MG63 (cell line): Measurements from ENCODE around the gene METTL6. TPM values are rescaled to one million over a fixed set of nuclear protein-coding genes. Genes with fewer than 3 reads are reported as not detected.

Source experiments
- DNase-seq: peaks from one replicate; pipeline ENCODE4 v3.0.0-alpha.2; 2020
- H3K27me3 ChIP-seq: fragments of 250-450 bp; sonication (Bioruptor Pico); 2 replicates; pipeline ENCODE4 v1.5.1; 2020; ENCODE audit warnings: mild to moderate bottlenecking, moderate library complexity
- H3K36me3 ChIP-seq: fragments of 250-450 bp; sonication (Bioruptor Pico); 2 replicates; pipeline ENCODE4 v1.5.1; 2020; ENCODE audit warnings: mild to moderate bottlenecking, moderate library complexity
- H3K4me3 ChIP-seq: fragments of 250-450 bp; sonication (Bioruptor Pico); 2 replicates; pipeline ENCODE4 v1.5.1; 2020; ENCODE audit warnings: mild to moderate bottlenecking, moderate library complexity
- H3K9me3 ChIP-seq: fragments of 250-450 bp; sonication (Bioruptor Pico); 2 replicates; pipeline ENCODE4 v1.5.1; 2020; ENCODE audit warnings: mild to moderate bottlenecking, moderate library complexity
- total RNA-seq: library from RNA; depleted of rRNA; stranded (reverse); fragments of >200 nt; shearing (Covaris generic); gene quantifications from 2 replicates; pipeline ENCODE4 v1.2.3, GENCODE V29; 2014; ENCODE audit warnings: low replicate concordance

METTL6 gene
- total RNA-seq, 1 experiment from 2014 or later: 13.7 TPM

DNA sequence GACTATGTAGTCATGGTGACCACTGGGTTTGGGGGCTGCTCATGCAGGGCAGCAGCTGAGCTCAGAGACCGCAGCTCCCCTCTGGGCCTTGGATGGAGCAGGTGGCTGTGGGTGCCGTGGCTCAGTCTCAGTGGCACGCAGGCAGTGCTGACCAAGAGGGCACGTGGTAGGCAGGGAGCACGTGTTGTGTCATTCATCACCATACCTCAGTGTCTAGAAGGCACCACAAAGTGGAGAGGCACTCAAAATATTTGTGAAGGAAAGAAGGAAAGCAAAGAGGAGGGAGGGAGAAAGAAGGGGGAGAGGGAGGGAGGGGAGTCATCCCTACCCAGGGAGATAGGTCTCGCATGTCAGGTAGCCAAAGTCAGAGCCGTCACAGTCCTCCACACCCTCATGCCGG is 26.2 kb upstream of the METTL6 start:
- H3K27me3 ChIP-seq: no peaks in the 10 kb centered on the region
- no peaks in the 10 kb centered on the region for H3K9me3 ChIP-seq
- no peaks in the 10 kb centered on the region for H3K36me3 ChIP-seq
- no peak overlapping the region for H3K4me3 ChIP-seq
- DNase-seq: no peak

DNA sequence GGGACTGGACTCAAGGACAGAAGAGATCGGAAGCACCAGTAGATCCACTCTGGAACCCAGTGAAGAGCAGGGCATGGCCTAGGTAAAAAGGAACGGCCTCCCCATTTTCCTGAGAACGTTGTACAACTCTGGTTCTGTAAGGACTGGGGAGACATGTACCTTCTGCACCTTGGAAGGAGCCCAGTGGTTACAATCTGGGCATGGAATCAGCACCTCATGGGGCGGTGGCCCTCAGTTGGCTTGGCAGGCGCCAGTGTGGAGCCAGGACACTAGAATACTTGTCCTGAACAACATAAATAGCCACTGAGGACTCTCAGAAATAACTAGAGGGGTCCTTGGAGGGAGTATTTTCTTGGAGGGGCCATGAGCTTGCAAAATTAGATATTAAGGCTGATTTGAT is 25.6 kb upstream of the METTL6 start:
- DNase-seq: no peak
- Histone ChIP-seq H3K27me3 (no peaks in the 10 kb centered on the region), H3K9me3 (no peaks in the 10 kb centered on the region), H3K36me3 (no peaks in the 10 kb centered on the region), H3K4me3 (no peak overlapping the region)

DNA sequence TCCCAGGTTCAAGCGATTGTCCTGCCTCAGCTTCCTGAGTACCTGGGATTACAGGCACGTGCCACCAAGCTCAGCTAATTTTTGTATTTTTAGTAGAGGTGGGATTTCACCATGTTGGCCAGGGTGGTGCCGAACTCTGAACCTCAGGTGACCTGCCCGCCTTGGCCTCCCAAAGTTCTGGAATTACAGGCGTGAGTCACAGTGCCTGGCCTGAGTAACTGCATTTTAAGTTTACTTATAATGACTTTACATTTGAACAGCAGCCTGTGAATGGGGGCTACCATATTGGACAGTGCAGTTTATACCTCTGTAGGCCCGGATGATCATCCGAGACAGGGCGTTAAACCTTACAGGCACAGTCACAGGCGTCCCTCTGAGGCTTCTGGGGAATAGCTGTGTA is 24.8 kb upstream of the METTL6 start:
- Histone ChIP-seq H3K27me3 (no peaks in the 10 kb centered on the region), H3K4me3 (no peak overlapping the region), H3K9me3 (no peaks in the 10 kb centered on the region), H3K36me3 (no peaks in the 10 kb centered on the region)
- no peak for DNase-seq

DNA sequence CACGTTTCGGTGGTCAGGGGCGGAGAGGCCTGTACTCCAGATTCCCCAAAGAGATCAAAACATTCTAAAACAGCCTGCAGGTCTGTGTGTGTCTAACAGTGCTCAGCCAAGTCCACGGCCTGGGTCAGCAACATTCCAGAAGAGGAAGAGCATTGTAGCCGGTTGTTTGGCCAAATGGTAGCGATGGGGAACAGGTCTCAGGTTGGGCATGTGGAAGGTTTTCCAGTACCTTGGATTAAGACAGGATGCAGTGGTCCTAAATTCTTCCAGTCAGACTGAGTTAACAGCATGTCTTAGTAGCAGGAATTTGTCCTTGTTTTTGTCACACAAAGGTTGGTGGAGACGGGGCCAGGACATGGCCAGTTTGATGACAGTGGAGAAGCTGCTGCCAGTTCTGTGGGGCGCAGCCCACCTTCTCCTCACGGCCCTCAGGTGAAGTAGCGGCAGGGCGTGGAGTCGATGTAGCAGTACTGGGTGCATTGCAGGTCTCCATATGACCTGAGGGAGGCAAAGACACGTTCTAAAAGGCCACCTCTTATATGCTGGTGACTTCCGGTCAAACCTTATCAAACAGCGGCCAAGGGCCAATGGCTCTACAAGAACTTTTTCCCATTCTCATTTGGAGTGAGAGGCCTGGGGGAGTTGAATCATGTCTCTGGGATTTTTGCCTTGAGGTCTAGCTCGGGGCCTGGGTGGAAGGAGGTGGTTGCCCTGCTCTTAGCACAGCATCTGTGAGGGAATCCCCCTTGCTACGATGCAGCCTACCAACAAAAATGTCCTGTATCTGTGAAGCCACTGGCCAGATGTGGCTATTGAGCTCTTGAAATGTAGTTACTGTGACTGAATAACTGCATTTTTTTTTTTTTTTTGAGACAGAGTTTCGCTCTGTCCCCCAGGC is 24.1 kb upstream of the METTL6 start:
- H3K9me3 ChIP-seq: no peaks in the 10 kb centered on the region
- no peak for DNase-seq
- no peaks in the 10 kb centered on the region for H3K36me3 ChIP-seq
- no peaks in the 10 kb centered on the region for H3K27me3 ChIP-seq
- no peak overlapping the region for H3K4me3 ChIP-seq

DNA sequence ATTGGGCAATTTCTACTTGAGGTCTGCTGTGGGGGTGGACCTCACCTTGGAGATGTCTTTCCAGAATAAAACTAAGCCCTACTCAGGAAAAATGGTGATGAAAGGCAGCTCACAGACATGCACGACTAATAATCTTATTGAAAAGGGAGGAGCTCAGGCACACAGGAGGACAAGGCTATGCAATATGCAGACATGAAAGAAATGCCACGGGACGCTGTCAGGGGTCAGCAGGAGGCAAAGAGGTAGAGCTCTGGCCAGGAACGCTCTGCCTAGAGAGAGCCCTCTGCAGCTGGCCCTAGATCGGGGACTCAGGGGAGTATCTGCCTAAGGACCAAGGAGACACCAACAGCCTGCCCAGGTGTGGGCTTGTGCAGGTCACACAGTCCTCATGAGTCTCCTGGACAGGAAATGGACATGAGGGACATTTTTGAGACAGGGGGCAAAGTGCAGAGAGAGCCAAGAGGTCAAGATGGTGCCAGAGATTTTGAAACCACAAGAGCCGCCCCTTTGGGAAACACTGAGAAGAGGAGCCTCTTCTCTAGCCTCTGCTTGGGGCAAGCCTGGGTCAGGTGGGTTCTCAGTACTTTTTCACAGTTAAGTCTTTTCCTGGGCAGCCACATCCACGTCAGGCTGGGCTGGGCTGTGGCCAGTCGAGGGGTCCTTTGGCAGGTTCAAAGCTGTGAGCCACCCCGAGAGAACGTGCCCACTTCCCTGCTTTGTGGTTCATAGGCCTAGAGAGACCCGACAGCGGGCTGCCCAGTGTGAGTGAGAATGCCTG is 23.3 kb upstream of the METTL6 start:
- Histone ChIP-seq H3K4me3 (no peak overlapping the region), H3K9me3 (no peaks in the 10 kb centered on the region), H3K36me3 (no peaks in the 10 kb centered on the region), H3K27me3 (no peaks in the 10 kb centered on the region)
- DNase-seq: no peak

DNA sequence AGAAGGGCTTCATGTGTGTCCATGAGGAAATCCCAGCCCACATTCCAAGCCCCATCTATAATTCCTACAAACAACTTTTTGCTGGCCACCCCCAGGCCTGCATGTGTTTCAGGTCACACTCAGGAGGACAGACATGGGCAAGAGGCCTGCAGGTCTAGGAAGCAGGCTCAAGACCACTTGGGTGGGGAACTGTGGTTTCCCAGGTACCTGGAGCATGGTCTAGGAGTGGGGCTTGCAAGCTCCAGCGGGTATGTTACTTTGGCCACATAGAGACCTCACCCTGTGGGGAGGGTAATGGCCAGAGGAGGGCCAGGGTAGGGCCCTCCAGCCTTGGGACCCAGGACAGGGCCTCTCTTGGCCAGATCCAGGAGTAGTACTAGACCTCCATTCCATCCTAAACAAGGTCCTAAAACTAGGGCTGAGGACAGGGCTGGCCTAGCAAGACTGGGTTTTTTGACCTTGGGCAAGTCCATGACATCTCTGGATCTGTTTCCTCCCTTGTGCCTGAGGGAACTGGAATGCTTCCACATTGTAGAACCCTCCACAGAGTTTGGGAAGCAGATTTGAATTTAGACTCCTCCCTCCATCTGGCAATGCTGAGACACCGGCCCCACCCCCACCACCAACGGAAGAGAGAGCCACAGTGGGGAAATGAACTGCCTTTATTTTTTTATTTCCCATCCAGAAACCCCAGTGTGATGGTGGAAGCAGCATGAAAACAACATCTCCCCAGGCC is 22.3 kb upstream of the METTL6 start:
- Histone ChIP-seq H3K9me3 (no peaks in the 10 kb centered on the region), H3K36me3 (no peaks in the 10 kb centered on the region), H3K4me3 (no peak overlapping the region), H3K27me3 (no peaks in the 10 kb centered on the region)
- DNase-seq: no peak

DNA sequence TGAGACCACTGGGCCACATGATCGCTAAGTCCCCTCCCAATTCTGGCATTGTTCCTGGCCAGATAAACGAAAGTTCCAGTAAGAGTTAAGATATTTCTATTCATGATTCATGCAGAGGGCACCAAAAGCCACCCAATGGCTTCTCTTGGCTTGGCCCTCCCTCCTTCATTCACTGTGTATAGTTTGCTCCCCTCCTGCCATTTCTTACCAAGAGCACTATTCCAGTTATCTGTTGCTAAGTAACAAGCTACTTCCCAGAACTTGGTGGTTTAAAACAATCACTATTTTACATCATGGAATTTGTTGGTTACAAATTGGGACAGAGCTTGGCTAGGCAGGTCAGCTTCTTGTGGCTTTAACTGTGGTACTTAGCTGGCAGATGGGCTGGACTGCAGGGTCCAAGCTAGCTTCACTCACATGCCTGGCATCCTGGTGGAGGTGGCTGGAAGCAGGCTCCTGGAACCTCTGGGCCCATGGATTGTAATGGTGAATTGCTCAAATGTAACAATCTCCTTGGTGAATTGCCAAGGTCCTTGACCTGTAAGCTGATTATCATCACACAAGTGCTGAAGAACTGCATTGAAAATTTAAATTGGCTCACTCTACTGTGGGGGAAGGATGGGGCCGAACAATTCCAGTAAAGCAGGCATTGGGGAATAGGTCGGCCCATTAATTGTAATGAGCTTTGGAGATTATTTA is 16.6 kb upstream of the METTL6 start:
- no peak for DNase-seq
- H3K27me3 ChIP-seq: no peaks in the 10 kb centered on the region
- H3K4me3 ChIP-seq: no peak overlapping the region
- H3K36me3 ChIP-seq: peaks cover 17% of the 10 kb centered on the region
- no peaks in the 10 kb centered on the region for H3K9me3 ChIP-seq

DNA sequence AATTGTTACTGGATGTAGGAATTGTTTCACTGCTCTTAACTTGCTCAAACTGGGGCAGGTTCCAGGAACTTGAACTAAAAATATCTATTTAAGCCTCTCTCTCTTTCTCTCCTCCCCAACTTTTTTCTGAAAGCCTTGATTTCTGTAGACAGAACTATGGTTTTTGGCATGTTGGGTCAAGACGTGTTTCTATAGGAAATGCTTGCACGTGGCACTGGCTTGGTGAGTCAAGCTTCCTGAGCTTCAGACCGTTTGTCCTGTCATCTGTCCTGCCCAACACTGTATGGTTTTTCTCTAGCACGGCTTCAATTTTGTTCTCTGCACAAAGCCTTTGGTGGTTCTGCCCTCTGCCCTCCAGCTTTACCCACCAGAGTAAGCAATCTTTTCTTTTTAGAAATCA is 13.5 kb upstream of the METTL6 start:
- Histone ChIP-seq H3K9me3 (no peaks in the 10 kb centered on the region), H3K27me3 (no peaks in the 10 kb centered on the region), H3K36me3 (peaks cover 31% of the 10 kb centered on the region), H3K4me3 (no peak overlapping the region)
- peak; percentile 28 for DNase-seq

DNA sequence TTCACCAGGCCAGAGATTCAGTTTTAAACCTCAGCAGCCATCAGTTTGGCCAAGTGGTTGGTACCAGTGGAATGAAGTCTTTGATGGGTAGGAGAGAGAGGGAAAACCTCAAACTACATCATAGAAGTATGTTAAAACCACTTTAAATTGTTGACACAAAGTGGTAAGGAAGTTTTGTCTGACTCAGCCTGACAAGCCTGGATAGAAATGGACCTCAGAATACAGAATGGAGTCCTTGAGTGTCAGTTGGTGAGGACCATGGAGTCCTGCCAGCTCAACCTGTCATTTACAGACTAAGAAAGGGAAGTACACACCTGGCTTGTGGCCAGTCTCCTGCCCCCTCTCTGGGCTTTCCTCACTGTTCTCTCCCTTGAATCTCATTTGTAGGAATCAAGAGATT is 12.1 kb upstream of the METTL6 start:
- Histone ChIP-seq H3K27me3 (no peaks in the 10 kb centered on the region), H3K36me3 (peaks cover 37% of the 10 kb centered on the region), H3K9me3 (no peaks in the 10 kb centered on the region), H3K4me3 (no peak overlapping the region)
- DNase-seq: peak; percentile 24

DNA sequence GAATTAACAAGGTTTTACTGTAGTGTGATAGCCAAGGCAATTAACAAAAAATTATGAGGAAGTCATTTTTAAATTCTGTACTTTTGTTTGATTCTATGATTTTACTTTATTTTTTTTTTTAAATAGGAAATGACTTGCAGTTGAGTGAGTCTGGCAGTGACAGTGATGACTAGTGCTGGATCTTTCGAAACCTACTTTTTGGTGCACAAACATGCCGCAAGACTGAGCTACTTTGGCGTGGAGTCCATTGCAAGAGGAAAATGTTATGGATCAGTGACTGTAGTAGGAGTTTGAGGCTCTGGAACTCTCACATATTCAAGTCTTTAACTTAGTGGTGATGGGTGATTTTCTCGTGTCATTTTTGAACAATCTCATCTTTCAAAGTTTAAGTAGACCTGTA is 11.6 kb upstream of the METTL6 start:
- H3K36me3 ChIP-seq: peaks cover 40% of the 10 kb centered on the region

DNA sequence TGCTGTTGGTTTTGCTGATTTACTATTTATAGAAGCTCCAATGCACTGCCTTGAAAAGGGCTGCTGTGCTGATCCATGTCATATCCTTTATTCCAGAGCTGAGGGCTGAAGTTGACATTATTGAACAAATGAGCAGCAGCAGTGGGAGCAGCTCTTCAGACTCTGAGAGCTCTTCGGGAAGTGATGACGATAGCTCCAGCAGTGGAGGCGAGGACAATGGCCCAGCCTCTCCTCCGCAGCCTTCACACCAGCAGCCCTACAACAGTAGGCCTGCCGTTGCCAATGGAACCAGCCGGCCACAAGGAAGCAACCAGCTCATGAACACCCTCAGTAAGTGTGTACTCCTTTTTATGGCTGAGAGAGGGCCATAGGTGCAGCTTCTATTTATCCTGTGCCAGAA is 8.9 kb upstream of the METTL6 start:
- no peaks in the 10 kb centered on the region for H3K27me3 ChIP-seq
- no peak overlapping the region for H3K4me3 ChIP-seq
- DNase-seq: no peak
- H3K36me3 ChIP-seq: peaks cover 45% of the 10 kb centered on the region
- H3K9me3 ChIP-seq: no peaks in the 10 kb centered on the region

More for the DNA sequence above, 11.6 kb upstream of the METTL6 start:
- DNase-seq: peak; percentile 45
- no peak overlapping the region for H3K4me3 ChIP-seq
- no peaks in the 10 kb centered on the region for H3K27me3 ChIP-seq
- H3K9me3 ChIP-seq: no peaks in the 10 kb centered on the region

DNA sequence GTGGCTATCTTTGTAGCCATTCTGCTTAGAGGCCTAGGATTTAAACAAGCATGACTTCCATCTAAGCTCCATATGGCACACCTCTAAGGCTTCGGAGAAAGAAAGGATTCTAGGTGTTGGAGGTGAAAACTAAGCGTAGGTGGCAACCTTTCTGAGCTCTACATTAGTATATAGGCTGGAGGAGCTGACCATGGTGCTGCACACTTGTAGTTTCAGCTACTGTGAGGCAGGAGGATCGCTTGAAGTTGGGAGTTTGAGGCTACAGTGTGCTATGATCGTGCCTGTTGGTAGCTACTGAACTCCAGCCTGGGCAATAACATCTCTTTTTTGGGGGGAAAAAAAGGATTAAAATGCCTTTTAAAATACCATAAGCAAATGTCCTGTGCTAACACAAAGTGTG is 7.4 kb upstream of the METTL6 start:
- Histone ChIP-seq H3K27me3 (no peaks in the 10 kb centered on the region), H3K4me3 (no peak overlapping the region), H3K36me3 (peaks cover 40% of the 10 kb centered on the region), H3K9me3 (no peaks in the 10 kb centered on the region)
- no peak for DNase-seq

DNA sequence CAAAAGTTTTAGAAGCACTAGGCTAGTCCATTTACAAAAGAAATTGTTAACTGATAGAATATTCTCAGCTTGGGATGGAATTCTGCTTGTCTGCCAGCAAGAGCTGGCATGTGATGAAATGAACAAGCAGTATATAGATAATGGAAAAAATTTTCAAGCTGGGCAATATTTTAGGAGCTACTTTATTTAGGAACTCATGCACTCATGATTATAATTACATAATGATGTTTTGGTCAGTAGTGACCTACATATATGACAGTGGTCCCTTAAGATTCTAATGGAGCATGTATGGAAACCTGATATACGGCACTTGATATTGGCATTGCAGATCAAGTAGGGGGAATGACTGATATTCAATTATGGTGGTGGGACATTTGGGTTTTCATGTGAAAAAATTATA is 6.2 kb upstream of the METTL6 start:
- Histone ChIP-seq H3K4me3 (no peak overlapping the region), H3K9me3 (no peaks in the 10 kb centered on the region), H3K27me3 (no peaks in the 10 kb centered on the region), H3K36me3 (peaks cover 33% of the 10 kb centered on the region)
- no peak for DNase-seq

DNA sequence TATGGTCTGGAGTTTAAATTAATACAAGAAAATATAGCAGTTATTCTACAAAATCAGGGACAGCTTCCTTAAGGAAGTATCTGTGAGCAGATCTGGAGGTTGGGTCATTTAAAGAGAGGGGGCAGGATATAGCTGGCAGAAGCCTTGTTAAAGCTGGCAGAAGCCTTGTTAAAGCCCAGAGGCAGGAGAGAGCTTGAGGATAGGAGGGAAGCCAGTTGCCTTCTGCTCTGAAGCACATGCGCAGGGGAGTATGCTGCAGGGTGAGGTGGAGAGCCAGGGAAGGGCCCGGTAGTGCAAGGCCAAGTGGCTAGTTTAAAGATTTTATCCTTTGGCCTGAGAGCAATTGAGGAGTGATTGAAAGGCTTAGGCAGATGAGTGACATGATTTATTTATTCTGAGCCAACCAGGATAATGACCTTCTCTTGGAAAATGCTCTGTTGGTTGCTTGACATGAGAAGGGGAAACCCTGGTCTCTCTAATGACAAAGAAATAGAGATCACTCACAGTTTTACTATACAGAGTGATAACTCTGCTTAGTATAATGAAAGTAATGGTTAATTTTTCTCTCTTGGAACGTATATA is 4.0 kb upstream of the METTL6 start:
- H3K4me3 ChIP-seq: no peak overlapping the region
- H3K27me3 ChIP-seq: no peaks in the 10 kb centered on the region
- H3K36me3 ChIP-seq: peaks cover 23% of the 10 kb centered on the region
- H3K9me3 ChIP-seq: no peaks in the 10 kb centered on the region
- no peak for DNase-seq

DNA sequence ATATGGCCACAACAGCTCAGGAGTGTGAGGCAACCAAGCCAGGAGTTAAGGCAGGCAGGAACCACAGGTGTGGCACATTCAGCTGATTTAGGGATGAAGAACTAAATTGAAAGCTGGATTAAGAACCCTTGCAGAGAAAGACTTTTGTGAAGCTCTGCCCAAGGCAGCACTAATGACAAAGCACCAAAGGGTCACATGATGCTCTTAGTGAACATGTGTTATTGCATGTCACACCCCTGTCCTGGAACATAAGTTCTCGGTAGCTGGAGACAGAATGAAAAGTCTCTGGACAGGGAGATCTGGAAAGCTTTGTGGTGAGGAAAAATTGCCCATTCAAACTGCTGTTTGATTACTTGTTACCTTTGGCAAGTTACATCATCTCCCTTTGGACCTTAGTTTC is 3.3 kb upstream of the METTL6 start:
- no peaks in the 10 kb centered on the region for H3K27me3 ChIP-seq
- H3K4me3 ChIP-seq: no peak overlapping the region
- H3K36me3 ChIP-seq: peaks cover 22% of the 10 kb centered on the region
- DNase-seq: no peak
- H3K9me3 ChIP-seq: no peaks in the 10 kb centered on the region

DNA sequence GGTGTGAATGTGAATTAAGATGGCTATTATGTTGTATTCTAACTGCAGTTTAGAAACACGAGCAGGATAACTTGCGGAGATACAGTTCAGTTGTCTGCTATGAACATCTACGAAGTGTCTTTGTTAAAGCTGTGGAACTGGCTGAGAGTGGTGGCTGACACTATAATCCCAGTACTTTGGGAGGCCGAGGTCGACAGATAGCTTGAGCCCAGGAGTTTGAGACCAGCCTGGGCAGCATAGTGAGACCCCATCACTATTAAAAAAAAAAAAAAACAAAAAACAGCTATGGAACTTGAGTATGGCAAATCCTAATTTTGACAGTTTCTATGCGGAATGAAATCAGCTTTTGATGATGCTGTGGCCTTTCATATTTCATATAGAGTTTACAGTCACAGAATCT is 1.7 kb upstream of the METTL6 start:
- no peak for DNase-seq
- Histone ChIP-seq H3K36me3 (peaks cover 14% of the 10 kb centered on the region), H3K9me3 (no peaks in the 10 kb centered on the region), H3K27me3 (no peaks in the 10 kb centered on the region), H3K4me3 (peak overlapping the region; percentile 89)
